ENCODE results near the gene PHF20.
"Not testable (repeated sequence)": the region's sequence is repeated elsewhere in the genome, so short reads cannot be mapped to it uniquely, and the experiment has no call there.

The PHF20 gene

DNA sequence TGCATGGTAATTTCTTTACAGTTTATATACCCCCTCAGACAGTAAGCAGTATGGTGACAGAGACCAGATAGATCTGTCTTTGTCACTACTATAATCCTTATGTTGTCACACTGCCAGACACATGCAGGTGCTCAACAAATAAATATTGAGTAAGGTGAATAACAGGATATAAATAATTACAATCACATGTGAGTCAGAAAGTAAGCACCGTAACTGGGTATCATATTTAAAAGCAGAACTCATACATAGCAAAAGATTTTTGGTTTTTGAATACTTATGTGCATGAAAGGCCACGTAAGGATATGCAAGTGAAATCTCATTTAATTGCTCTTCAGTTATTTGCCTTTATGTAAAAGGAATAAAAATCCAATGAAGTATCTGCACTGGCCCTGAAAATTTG is 214.0 kb downstream of the PHF20 start:
- no peak for DNase-seq

DNA sequence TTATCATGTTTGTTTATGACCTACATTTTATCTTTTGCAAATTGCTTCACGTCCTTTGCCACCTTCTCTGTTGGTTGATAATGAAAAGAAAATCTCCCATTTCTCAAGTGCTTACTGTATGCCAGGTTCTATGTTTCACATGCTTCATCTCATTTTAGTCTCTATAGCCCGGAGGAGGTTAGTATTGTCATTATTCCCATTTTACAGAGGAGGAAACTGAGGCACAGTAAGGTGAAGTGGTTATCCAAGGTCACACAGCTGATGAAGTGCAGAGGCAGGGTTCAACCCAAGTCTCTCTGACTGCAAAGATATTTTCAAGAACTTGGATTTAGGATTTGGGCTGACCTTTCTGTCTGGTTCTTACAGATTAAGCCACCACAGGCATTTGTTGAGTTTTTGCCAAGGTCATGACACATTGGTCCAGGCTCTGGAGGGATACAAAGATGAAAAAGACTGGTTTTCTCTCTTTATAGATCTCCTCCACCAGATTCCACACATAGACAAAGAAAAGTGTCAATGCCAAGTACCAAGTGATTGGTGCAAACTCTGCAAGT is 217.2 kb downstream of the PHF20 start:
- DNase-seq, result no peak

DNA sequence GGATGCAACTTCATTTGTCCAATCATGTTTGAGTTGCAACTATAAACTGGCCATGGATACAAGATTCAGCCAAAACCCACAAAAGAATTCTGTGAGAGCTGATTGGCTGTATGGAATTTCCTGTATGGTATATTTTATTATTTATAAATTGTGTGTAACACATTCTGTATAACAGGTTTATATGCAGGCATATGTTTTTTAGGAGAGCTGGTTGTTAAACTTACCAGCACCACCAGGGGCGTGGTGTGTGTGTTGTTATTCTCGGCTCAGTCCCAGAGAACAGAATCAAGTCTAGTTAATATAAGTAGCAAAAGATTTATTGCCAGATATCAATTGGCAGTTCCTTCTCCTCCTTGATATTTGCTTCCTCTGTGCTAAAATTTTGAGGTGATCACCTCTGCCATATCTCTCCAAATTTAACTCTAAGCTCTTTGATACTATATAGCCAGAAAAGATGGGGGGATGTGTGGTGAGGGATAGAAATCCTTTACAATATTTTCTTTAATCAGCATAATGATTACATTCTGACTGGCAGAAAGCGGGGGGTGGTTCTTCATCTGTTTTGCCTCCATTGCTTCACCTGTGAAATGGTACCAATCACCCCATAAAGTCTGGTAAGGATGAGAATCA is 219.4 kb downstream of the PHF20 start:
- peak; percentile 23 for DNase-seq

DNA sequence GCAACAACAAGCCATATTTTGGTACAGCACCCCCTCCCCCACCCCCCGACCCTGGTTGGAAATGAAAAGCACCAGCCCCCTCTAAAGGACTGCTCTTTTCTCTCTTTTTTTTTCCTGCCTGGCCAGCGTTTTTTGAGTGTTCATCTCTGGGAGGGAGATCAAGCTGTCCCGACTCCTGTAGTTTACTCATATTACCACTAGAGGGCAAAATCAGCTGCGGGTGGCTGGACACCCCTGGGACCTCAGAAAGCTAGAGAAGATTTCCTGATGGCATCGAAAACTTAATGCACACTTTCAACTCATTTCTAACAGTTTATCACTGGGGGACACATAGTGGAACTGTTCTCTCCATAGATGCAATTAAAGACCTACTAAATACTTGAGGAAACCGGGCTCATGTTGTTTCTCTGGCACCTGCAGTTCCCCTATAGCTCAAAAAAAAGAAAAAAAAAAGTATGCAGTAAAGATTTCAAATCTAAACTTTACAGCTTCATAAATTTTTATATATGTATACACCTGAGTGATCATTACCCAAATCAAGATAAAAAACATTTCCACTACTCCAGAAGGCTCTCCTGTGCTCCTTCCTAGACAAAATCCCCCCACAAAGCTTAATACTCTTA is 221.0 kb downstream of the PHF20 start:
- DNase-seq, result peak; percentile 74

DNA sequence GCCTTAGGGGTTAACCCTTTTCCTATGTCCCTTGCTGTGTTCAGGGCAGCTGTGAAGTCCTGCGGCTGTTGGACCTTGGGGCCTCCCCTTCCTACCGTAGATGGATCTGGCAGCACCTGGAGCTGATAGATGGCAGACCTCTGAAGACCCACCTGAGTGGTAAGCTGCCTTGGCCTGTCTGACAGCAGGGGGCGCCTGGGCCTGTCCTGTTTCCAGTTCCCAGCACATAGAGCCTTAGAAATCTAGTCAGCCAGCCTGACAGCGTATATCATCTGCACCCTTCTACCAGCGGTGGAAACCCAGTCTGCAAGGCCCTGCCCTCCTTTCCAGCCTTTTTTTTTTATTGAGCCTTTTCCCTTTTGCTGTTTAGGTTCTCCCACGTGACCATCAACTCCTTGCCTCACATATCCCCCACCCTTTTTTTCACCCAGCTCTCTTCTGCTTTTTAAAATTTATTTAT is 223.2 kb downstream of the PHF20 start:
- peak; percentile 78 for DNase-seq

DNA sequence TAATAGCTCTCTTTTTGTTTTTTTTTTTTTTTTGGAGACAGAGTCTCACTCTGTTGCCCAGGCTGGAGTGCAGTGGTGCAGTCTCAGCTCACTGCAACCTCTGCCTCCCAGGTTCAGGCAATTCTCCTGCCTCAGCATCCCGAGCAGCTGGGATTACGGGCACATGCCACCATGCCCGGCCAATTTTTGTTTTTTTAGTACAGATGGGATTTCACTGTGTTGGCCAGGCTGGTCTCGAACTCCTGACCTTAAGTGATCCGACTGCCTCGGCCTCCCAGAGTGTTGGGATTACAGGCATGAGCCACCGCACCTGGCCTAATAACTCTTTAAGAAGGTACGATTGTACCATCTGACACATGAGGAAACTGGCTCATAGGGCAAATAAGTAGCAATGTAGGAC is 224.7 kb downstream of the PHF20 start:
- not testable (repeated sequence) for DNase-seq

Measured in suppressor macrophage treated with lipopolysaccharide for 4 hours (primary cell).